Measurements from ENCODE around the gene FAM98C. TPM values are rescaled to one million over a fixed set of nuclear protein-coding genes. Genes with fewer than 3 reads are reported as not detected.
"Not testable (repeated sequence)": the region's sequence is repeated elsewhere in the genome, so short reads cannot be mapped to it uniquely, and the experiment has no call there.

The FAM98C gene
- polyA plus RNA-seq, 4 donors: 10.4 to 23.6 (median 14.2) TPM

DNA sequence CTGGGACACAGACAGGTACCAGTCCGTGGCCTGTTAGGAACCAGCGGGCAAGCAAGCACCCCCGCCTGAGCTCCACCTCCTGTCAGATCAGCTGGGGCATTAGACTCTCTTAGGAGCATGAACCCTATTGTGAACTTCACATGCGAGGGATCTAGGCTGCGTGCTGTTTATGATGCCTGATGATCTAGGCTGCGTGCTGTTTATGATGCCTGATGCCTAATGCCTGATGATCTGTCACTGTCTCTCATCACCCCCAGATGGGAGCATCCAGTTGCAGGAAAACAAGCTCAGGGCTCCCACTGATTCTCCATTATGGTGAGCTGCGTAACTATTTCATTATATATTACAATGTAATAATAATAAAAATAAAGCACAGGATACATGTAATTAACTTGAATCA, 19.5 kb downstream of the FAM98C start:
- no peak for DNase-seq (ENCODE audit: low read depth in 4 of 4, low spot score in 3 of 4)

DNA sequence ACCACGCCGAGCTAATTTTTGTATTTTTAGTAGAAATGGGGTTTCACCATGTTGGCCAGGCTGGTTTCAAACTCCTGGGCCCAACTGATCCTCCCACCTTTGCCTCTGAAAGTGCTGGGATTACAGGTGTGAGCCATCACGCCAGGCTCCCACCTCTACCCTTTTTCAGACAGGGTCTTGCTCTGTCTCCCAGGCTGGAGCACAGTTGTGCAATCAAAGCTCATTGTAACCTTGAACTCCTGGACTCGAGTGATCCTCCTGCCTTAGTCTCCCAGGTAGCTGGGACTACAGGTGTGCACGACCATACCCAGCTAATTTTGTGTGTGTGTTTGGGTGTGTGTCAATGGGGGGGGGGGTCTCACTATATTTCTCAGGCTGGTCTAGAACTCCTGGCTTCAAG, 21.4 kb downstream of the FAM98C start:
- DNase-seq (ENCODE audit: low read depth in 4 of 4, low spot score in 3 of 4): no peak

DNA sequence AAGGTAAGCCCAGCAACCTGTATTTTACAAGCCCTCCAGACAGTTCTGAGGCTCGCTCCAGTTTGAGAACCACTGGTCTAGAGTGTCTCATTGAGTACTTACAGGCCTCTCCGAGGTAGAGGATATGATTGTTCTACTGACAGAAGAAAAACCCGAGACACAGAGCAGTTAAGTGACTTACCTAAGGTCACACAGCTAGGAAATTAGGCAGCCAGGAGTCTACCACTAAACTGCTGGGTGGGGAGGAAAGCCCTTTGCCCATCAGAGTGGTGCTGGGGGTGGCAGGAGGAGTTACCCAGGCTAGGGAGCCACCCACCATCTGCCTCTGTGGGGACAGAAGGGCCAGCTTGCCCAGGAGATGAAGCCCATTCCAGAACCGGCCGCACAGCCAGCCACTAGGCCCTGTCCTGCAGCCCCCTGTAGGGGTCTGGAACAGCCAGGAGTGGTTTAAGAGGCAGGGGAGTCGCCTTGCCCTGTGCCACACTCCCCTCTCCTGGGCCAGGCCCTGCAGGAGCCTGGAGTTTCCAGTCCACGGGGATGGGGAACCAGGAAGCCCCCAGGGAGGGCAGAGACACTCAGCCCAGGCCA, 22.4 kb downstream of the FAM98C start:
- DNase-seq (ENCODE audit: low read depth in 4 of 4, low spot score in 3 of 4): no peak

DNA sequence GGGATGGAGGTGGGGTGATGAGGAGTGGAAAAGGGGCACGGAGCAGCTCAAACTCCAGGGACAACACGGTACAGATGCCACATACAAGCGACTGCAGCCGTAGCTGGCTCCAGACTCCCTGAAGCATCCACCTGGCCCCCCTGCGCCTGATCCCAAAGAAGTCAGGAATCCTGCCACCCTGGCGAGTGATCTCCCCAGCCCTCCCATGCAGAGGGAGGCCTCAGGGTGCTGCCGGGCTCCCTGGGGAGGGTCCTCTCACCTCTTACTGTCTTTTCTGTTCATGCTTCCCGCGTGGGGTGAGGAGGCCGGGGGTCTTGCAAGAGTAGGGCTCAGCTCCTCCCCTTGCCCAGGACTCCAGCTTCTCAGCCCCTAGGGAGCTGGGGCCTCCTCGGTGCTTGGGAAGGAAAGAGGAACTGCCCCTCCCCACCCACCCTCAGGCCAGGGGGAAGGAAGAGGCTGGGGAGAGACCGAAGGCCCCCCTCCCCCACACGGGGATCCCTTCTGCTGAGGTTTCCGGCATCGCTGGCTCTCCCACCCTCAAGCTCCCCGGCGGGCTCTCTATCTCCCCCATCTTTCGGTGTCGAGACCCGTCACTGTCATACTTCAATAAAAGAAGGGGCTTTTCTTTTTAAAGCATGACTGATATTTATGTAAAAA, 23.0 kb downstream of the FAM98C start, which contains the start of gene RASGRP4:
RASGRP4 (minus strand) TSS at position 410 of the 657 bp plus-strand sequence; CDS start at position 282, 128 bp downstream.
- no peak for DNase-seq (ENCODE audit: low read depth in 4 of 4, low spot score in 3 of 4)

DNA sequence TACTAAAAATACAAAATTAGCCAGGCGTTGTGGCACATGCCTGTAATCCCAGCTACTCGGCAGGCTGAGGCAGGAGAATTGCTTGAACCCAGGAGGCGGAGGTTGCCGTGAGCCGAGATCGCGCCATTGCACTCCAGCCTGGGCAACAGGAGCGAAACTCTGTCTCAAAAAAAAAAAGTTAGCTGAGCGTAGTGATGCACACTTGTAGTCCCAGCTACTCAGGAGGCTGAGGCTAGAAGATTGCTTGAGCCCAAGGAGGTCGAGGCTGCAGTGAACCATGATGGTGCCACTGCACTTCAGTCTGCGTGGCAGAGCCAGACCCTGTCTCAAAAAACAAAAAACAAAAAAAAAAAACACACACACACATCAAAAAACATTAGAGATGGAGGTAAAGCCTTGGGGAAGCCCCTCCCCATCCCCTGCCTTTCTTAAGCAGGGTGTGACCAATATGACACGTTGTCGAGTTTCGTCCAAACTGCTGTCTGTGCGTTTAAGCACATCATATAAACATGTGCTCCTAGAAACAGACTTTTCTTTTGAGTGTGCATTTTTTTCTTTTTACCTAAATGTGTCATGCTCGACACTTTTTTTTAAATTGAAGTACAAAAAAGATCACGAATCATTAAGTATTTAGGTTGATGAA, 24.3 kb downstream of the FAM98C start:
- not testable (repeated sequence) for DNase-seq (ENCODE audit: low read depth in 4 of 4, low spot score in 3 of 4)

DNA sequence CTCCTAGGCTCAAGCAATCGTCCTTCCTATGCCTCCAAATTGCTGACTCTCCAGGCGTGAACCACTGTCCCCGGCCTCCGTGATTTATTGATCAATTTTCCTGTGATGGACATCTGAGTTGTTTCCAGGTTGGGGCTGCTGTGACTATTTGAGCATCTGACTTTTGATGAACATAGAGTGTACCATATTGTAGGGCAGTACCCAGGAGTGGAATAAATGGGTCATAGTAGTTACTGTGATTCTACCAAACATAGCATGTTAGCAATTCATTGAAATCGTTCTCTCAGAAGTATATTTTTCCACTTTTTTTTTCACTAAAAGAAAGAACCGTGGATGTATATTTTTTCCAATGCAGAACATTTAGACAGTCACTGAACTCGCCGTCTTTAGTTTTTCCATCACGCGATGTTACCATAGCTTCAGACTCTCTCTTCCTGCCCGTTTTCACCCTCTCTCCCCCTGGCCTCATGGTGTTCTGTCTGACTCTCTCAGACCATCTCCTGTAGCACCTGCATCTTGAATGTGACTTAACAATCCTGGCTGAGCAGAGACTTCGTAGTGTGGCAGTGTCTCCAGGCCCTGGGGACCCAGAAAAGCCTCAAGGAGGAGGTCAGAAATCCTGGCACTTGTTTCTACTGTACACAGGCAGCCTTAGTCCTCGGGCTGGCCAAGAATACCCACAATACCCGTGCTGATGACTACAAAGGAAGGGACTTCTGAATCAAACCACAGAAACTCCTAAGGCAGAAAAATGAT, 26.3 kb downstream of the FAM98C start:
- no peak for DNase-seq (ENCODE audit: low read depth in 4 of 4, low spot score in 3 of 4)

DNA sequence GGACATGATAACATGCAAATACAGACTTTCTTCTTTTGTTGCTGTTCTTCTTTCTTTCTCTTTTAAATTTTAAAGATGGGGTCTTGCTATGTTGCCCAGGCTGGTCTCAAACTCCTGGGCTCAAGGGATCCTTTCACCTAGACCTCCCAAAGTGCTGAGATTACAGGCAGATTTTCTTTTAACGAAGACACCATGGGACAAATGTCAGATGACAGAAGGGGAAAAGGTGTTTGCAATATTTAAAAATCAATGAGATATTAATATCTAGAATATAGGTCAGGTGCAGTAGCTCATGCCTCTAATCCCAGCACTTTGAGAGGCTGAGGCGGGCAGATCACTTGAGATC, 26.9 kb downstream of the FAM98C start:
- DNase-seq (ENCODE audit: low read depth in 4 of 4, low spot score in 3 of 4): no peak

DNA sequence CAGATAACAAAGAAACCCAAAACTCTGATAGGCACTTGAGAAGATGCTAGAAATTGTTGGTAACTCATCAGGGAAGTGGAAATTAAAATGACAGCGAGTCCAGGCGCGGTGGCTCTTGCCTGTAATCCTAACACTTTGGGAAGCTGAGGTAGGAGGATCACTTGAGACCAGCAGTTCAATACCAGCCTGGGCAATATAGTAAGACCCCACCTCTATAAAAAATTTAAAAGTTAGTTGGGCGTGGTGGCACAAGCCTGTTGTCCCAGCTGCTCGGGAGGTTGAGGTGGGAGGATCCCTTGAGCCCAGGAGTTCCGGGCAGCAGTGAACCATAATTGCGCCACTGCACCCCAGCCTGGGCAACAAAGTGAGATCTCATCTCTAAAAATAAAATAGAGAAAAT, 28.0 kb downstream of the FAM98C start:
- no peak for DNase-seq (ENCODE audit: low read depth in 4 of 4, low spot score in 3 of 4)

DNA sequence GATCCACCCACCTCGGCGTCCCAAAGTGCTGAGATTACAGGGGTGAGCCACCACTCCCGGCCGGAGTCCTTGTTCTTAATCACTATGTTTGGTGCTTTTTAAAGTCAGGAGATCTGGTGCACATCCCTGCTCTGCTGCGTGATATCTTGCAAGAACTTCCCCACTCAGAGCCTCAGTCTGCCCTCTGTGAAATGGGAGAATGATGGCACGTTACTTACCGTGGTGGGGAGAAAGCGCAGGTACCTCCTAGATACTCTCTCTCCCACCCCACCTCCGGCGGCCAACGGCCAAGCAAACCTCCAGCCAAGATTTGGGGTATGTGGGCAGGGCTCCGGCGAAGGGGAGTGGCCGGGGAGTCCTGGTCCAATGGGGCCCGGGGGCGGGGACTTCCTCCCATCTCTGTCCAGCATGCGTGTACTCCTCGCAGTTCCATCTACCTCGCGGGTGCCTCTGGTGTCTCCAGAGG, 30.4 kb downstream of the FAM98C start, which contains the start of gene RYR1:
RYR1 (plus strand) TSS at position 424 of the 466 bp plus-strand sequence. CDS start 139 bp downstream, outside the sequence.
- no peak for DNase-seq (ENCODE audit: low read depth in 4 of 4, low spot score in 3 of 4)

DNA sequence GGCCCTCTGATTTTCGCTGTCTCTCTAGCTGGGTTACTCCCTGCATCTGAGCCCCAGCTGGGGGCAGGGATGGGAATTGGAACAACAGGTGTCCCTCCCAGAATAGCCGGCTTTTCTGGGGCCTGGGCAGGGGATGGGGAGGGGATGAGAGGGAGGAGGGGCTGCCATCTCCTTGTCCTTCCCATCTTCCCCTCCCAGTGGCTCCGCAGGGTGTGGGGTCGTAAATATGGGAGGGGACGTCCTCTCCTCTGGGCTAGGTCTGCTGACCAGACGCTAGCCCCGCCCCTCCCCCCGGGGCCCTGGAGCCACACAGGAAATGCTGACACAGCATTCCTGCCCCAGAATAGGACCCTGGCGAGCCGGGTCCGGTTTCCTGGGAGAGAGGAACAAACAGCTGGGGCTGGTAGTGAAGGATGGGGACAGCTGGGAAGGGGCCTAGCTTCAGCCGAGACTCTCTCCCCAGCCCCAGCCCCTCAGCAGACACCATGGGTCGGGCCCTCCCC, 31.7 kb downstream of the FAM98C start:
- peak in 2 of 4 donors; percentile 26 to 36 for DNase-seq (ENCODE audit: low read depth in 4 of 4, low spot score in 3 of 4)

DNA sequence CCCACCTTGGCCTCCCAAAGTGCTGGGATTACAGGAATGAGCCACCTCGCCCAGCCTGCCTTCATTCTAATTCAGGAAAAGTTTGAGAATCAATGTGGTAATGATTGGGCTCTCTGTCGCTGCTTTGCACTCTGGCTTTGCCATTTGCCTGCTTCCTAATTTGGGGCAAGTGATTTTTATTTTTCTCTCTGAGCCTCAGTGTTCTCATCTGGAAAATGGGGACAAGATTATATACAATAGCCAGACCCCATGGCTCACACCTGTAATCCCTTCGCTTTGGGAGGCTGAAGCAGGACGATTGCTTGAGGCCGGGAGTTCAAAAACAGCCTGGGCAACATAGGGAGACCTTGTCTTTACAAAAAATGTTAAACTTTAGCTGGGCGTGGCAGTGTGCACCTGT, 34.4 kb downstream of the FAM98C start:
- DNase-seq (ENCODE audit: low read depth in 4 of 4, low spot score in 3 of 4): no peak

DNA sequence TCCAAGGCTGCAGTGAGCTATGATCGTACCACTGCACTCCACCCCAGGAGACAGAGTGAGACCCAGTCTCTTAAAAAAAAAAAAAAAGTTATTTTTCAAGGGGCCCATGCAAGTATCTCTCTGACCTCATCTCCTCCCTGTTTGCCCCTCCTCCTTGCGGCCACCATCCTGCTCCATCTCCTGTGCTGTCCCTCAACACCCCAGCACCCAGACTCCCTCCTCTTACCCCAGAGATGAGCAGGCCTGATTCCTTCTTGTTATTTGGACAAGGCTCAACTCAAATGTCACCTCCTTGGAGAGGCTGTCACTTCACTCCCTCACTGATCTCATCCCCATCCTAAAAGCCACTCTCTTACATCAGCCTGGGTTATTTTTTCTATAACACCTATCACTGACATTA, 35.0 kb downstream of the FAM98C start:
- DNase-seq (ENCODE audit: low read depth in 4 of 4, low spot score in 3 of 4): no peak

DNA sequence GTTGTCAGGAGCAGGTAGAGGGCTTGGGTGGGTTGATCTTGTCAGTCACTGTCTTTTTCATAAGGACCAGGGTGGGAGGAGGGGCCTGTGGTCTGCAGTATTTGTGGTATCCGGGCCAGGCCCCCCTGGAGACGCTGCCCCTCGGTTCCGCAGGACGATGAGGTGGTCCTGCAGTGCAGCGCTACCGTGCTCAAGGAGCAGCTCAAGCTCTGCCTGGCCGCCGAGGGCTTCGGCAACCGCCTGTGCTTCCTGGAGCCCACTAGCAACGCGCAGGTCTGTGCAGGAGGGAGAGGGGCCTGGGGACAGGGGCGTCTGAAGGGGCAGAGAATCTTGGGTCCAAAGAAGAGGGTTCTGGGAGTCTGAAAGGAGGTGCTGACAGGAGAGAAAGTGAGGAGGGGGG, 37.7 kb downstream of the FAM98C start:
- no peak for DNase-seq (ENCODE audit: low read depth in 4 of 4, low spot score in 3 of 4)

DNA sequence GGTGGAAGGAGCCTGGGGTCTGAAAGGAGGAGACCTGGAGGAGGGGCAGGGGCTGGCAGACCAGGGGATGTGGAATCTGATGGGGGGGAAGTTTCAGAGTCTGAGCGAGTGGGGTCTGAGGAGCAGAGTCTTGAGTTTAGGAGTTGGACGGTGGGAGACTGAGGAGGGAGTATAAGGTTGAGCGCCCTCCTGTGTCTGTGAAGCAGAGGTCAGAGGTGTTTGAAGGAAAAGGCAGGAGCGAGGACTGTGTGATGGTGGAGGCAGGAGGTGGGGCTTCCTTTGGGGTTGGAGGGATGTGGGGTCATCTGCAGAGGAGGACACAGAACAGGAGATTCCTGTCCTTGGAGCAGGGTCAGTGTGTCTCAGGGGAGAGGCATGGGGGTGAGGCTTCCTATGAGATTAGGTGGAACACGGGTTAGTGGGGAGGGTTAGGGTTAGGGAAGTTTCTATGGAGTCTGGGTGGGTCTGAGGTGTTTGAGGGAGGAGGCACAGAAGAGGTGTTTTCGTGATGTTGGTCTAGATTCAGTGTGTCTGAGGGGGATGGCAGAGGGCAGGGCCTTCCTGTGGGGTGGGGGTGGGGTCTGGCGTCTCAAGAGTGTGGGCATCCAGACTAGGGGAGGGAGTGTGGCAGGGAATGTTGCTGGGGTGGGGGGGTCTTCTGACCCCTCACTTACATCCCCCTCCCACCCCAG, 38.9 kb downstream of the FAM98C start:
- DNase-seq (ENCODE audit: low read depth in 4 of 4, low spot score in 3 of 4): no peak

DNA sequence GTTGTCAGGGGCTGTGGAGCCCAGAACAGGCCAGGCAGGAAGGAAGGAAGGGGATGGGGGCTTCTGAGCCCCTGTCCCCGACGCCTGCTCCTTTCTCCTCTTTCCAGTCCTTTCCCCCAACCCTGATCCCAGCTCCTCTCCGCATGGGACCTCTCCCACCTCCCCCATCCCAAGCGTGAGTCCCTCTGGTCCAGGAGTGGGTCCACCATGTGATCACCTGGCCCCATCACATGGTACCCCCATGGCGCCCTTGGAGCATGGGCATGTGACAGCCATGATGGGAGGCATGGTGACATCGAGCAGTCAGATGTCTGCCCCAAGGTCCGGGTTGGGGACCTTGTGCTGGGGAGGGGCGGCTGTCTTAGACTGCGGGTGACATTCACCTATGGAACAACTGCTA, 39.8 kb downstream of the FAM98C start:
- DNase-seq (ENCODE audit: low read depth in 4 of 4, low spot score in 3 of 4): no peak

DNA sequence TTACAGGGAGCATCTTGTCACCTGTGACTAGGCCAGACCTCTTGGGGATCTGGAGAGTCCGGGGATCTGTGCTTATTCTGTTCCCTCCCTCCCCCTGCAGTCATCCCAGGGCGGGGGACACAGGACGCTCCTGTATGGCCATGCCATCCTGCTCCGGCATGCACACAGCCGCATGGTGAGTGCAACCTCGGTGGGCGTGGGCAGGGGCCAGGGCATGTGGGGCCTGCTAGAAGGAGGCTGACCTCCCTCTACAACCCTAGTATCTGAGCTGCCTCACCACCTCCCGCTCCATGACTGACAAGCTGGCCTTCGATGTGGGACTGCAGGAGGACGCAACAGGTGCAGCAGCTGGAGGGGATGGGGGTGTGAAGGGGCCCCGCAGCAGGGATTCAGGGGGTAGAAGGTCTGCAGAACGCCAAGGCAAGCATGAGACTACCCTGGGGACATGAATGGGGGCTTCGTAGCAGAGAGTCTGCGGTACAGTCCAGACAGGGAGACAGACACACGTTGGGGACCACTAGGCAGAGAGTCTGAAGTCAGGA, 40.6 kb downstream of the FAM98C start:
- no peak for DNase-seq (ENCODE audit: low read depth in 4 of 4, low spot score in 3 of 4)

DNA sequence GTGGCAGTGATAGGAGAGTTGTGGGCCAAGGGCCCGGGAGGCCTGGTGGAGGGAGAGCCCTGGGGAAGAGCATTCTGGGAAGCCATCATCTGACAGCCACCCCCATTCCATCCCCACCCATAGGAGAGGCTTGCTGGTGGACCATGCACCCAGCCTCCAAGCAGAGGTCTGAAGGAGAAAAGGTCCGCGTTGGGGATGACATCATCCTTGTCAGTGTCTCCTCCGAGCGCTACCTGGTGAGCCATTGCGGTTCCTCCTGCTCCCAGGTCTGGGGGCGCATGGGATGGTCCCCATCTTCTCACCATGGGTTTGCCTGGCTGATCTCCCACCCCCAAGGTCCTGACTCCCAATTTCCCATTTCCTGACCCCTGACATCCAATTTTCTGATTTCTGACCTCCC, 41.1 kb downstream of the FAM98C start:
- no peak for DNase-seq (ENCODE audit: low read depth in 4 of 4, low spot score in 3 of 4)

DNA sequence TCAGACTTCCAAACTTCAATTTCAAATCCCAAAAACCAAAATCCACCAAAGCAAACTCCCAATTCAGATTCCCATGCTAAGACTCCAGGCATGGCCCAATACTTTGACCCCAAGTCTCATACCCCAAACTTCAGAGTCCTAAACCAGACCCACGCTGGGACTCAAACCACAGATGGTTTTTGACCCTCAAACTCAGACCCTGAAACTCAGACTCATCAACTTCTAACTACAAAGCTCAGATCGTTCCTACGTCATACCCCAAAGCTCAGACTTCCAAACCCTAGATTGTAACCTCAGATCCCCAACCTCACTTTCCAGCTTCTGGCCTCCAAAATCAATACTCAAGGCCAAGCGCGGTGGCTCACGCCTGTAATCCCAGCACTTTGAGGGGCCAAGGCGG, 42.5 kb downstream of the FAM98C start:
- DNase-seq (ENCODE audit: low read depth in 4 of 4, low spot score in 3 of 4): no peak

DNA sequence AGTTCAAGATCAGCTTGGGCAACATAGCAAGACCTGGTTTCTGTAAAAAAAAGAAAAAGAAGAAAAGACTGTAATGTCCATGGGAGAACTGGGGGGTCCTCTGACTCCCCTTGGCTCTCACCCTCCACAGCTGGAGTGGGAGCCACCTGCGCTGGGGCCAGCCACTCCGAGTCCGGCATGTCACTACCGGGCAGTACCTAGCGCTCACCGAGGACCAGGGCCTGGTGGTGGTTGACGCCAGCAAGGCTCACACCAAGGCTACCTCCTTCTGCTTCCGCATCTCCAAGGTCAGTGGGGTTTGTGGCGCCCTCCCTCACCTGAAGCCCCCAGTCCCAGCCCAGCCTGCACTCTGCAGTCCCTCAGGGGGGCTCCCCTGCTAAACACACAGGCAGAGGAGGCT, 45.3 kb downstream of the FAM98C start:
- no peak for DNase-seq (ENCODE audit: low read depth in 4 of 4, low spot score in 3 of 4)

DNA sequence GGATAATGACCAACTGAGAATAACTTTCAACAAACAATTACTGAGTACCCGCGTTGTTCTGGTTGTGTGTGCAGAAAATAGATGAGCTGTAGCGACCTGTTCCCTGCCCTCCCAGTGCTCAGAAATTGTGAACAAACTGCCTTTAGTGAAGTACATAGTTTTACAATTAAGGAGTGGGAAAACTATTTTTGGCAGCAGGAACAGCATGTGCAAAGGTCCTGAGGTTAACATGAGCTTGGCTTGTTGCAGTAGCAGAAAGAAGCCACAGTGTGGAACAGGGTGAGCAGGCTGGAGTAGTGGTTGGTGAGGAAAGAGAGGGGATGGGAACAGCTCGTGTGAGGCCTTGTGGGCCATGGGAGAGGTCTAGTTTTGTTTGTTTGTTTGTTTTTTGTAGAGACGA, 46.6 kb downstream of the FAM98C start:
- no peak for DNase-seq (ENCODE audit: low read depth in 4 of 4, low spot score in 3 of 4)
